ENCODE results near the gene SLC26A9. TPM values are rescaled to one million over a fixed set of nuclear protein-coding genes. Genes with fewer than 3 reads are reported as not detected.

SLC26A9 gene
- total and polyA plus RNA-seq, 2 experiments from 2014 or later, result 1.0 to 4.0 TPM

GRCh38 chr1:205918955-205919746 lies 24.1 kb downstream of the SLC26A9 start:
- Histone ChIP-seq H3K4me1 (ENCODE audit: low read depth) (peaks cover 63% of the 10 kb centered on the region), H3K9me3 (ENCODE audit: low read depth) (no peaks in the 10 kb centered on the region), H3K27me3 (no peaks in the 10 kb centered on the region), H3K27ac (peak overlapping the region; percentile 93), H3K4me3 (no peak overlapping the region), H3K36me3 (no peaks in the 10 kb centered on the region)
- peak; percentile 94 for TF ChIP-seq CTCF (IDR thresholded peaks at IDR 0.05; ENCODE audit: low read depth, low read length)
- peak; percentile 82 to 90 for DNase-seq (ENCODE audit: low read depth in 1 of 2, low spot score in 1 of 2)

GRCh38 chr1:205917466-205918238 lies 25.6 kb downstream of the SLC26A9 start:
- H3K4me1 ChIP-seq (ENCODE audit: low read depth), result peaks cover 72% of the 10 kb centered on the region
- no peaks in the 10 kb centered on the region for H3K9me3 ChIP-seq (ENCODE audit: low read depth)
- H3K27ac ChIP-seq, result peak overlapping the region; percentile 93
- no peaks in the 10 kb centered on the region for H3K36me3 ChIP-seq
- H3K4me3 ChIP-seq, result no peak overlapping the region
- no peak for TF ChIP-seq CTCF (IDR thresholded peaks at IDR 0.05; ENCODE audit: low read depth, low read length)
- H3K27me3 ChIP-seq, result no peaks in the 10 kb centered on the region
- DNase-seq (ENCODE audit: low read depth in 1 of 2, low spot score in 1 of 2), result no peak

GRCh38 chr1:205916541-205916940 lies 26.7 kb downstream of the SLC26A9 start:
- no peak for TF ChIP-seq CTCF (IDR thresholded peaks at IDR 0.05; ENCODE audit: low read depth, low read length)
- H3K9me3 ChIP-seq (ENCODE audit: low read depth), result no peaks in the 10 kb centered on the region
- no peak overlapping the region for H3K4me3 ChIP-seq
- H3K4me1 ChIP-seq (ENCODE audit: low read depth), result peaks cover 71% of the 10 kb centered on the region
- peak overlapping the region; percentile 95 for H3K27ac ChIP-seq
- no peaks in the 10 kb centered on the region for H3K27me3 ChIP-seq
- no peaks in the 10 kb centered on the region for H3K36me3 ChIP-seq
- no peak for DNase-seq (ENCODE audit: low read depth in 1 of 2, low spot score in 1 of 2)

DNA sequence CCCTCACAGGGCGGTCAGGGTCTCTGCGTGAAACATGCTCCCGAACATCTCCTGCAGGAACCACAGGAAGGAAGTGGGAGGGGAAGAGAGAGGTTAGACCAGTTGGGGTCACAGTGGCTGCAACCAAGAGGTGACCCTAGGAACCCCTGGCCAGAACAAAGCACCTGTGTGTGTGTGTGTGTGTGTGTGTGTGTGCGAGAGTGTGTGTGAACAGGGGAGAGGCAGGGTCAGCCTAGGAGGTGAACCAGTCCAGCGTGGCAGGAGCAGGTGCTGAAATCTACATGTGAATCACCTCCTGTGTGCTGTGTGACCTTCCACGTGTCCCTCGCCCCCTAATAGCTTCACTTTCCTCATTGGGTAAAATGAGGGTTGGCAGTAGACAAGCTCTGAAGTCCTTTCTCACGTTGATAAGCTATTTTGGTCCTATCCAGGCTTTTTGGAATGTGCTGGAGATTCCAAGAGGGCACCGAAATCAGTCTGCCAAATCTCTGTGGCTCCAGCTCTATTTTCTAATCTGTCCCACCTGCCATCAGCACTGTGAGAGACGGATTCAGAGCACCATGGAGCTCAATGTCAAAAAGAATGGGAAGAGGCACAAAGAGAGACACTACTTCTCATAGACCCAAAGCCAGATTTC lies 27.8 kb downstream of the SLC26A9 start:
- peak overlapping the region; percentile 95 for H3K27ac ChIP-seq
- no peaks in the 10 kb centered on the region for H3K36me3 ChIP-seq
- no peak for TF ChIP-seq CTCF (IDR thresholded peaks at IDR 0.05; ENCODE audit: low read depth, low read length)
- no peaks in the 10 kb centered on the region for H3K9me3 ChIP-seq (ENCODE audit: low read depth)
- peaks cover 60% of the 10 kb centered on the region for H3K4me1 ChIP-seq (ENCODE audit: low read depth)
- peak in 1 of 2 donors; percentile 68 for DNase-seq (ENCODE audit: low read depth in 1 of 2, low spot score in 1 of 2)
- no peak overlapping the region for H3K4me3 ChIP-seq
- no peaks in the 10 kb centered on the region for H3K27me3 ChIP-seq

DNA sequence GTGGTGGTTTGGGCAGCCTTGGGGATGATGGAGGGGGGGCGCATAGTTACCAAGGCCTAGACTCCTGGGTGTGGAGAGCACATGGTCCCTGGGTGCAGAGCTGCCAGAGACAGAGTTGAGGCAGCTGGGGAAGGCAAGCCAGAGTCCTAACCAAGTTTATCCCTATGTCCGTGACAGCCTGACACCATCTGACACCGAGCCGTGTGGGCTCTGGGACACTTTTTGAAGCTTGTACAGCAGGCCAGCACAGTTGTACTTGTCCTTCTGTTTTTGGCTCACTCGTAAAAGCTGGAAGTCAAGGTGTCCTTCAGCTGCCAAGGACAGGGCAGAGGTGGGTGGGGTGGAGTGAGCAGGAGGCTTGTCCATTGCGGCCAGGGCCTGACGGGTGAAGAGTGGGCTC lies 28.5 kb downstream of the SLC26A9 start:
- no peak for TF ChIP-seq CTCF (IDR thresholded peaks at IDR 0.05; ENCODE audit: low read depth, low read length)
- peaks cover 54% of the 10 kb centered on the region for H3K4me1 ChIP-seq (ENCODE audit: low read depth)
- DNase-seq (ENCODE audit: low read depth in 1 of 2, low spot score in 1 of 2), result no peak

More for the DNA sequence above, 28.5 kb downstream of the SLC26A9 start:
- Histone ChIP-seq H3K27me3 (no peaks in the 10 kb centered on the region), H3K4me3 (no peak overlapping the region), H3K9me3 (ENCODE audit: low read depth) (no peaks in the 10 kb centered on the region), H3K27ac (peak overlapping the region; percentile 95), H3K36me3 (no peaks in the 10 kb centered on the region)

Data from cardiac muscle cell (in vitro differentiated cells and primary cell).